ENCODE results near the gene KIAA1210.
A peak's percentile ranks its signal among the peaks of the same experiment; 100 is the strongest.

Gene KIAA1210

GRCh38 chrX:119127650-119128049 is at the start of gene KIAA1210:
TSS of gene KIAA1210 (minus strand) at chrX:119127812. CDS start at chrX:119123642, 4,170 bp downstream.
- no peak for DNase-seq

- no peak for DNase-seq
Observed at GRCh38 chrX:119177278-119177677, 49.7 kb upstream of the KIAA1210 start.

- DNase-seq = no peak
Observed at GRCh38 chrX:119174900-119175299, 47.3 kb upstream of the KIAA1210 start.

GRCh38 chrX:119168104-119168503 is 40.5 kb upstream of the KIAA1210 start:
- DNase-seq = no peak

- no peak for DNase-seq
Observed at GRCh38 chrX:119158226-119158625, 30.6 kb upstream of the KIAA1210 start.

GRCh38 chrX:119156241-119156640 is 28.6 kb upstream of the KIAA1210 start:
- no peak for DNase-seq

GRCh38 chrX:119155416-119156035 is 27.9 kb upstream of the KIAA1210 start:
- no peak for DNase-seq

GRCh38 chrX:119151051-119151380 is 23.4 kb upstream of the KIAA1210 start:
- DNase-seq = no peak

- DNase-seq = no peak
Observed at GRCh38 chrX:119150163-119151050, 22.8 kb upstream of the KIAA1210 start.

- DNase-seq = no peak
Observed at GRCh38 chrX:119147486-119147885, 19.9 kb upstream of the KIAA1210 start.

GRCh38 chrX:119145241-119145653 is 17.6 kb upstream of the KIAA1210 start:
- peak; percentile 4 to 16 for DNase-seq

GRCh38 chrX:119134466-119134865 is 6.9 kb upstream of the KIAA1210 start:
- no peak for DNase-seq

- DNase-seq = no peak
Observed at GRCh38 chrX:119132961-119133360, 5.3 kb upstream of the KIAA1210 start.

- no peak for DNase-seq
Observed at GRCh38 chrX:119132316-119132715, 4.7 kb upstream of the KIAA1210 start.

GRCh38 chrX:119130911-119131310 is 3.3 kb upstream of the KIAA1210 start:
- no peak for DNase-seq

GRCh38 chrX:119121341-119121740 is 6.3 kb downstream of the KIAA1210 start:
- no peak for DNase-seq

- DNase-seq = peak; percentile 55 to 72
Observed at GRCh38 chrX:119118780-119119395, 8.7 kb downstream of the KIAA1210 start.

GRCh38 chrX:119107206-119107605 is 20.4 kb downstream of the KIAA1210 start:
- DNase-seq = no peak

- DNase-seq = no peak
Observed at GRCh38 chrX:119105826-119106225, 21.8 kb downstream of the KIAA1210 start.

- no peak for DNase-seq
Observed at GRCh38 chrX:119101168-119101567, 26.4 kb downstream of the KIAA1210 start.

GRCh38 chrX:119095936-119096335 is 31.7 kb downstream of the KIAA1210 start:
- DNase-seq = no peak

- no peak for DNase-seq
Observed at GRCh38 chrX:119094819-119095218, 32.8 kb downstream of the KIAA1210 start.

- DNase-seq = peak in 1 of 2 experiments; percentile 63
Observed at GRCh38 chrX:119093991-119094735, 33.4 kb downstream of the KIAA1210 start.
